ENCODE measurements around the gene CD8B. TPM values are rescaled to one million over a fixed set of nuclear protein-coding genes. Genes with fewer than 3 reads are reported as not detected.

The CD8B gene
- total and polyA plus RNA-seq, 2 experiments from 2014 or later, result 0.31 to 0.63 TPM

DNA sequence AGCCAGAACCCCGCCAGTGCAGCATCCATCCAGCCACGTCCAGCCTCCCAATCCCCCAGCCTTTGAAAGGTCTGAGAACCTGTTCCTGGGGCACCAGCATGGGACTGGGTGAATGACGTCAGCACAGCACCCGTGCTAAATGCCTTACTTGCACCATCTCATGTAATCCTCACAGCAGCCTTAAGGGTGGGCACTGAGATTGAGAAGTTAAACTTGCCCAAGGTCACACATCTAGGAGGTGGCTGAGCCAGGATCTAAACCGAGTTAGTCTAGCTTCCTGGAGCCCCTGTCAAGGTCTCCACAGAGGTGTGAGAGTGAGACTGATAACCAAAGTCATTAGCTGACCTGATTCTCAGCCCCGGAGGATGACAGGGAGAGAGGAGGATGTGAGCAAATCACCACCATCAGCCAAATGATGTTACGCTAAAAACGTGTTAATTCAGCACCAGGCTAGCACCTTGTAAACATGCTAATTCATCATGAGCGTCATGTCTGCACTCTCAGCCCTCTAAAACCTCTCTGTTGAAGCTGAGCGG lies 75.6 kb downstream of the CD8B start:
- Histone ChIP-seq H3K4me3 (no peak overlapping the region), H2AFZ (no peak overlapping the region), H3K27me3 (ENCODE audit: insufficient read depth) (peaks cover 44% of the 10 kb centered on the region), H3K9me2 (ENCODE audit: insufficient read depth) (no peaks in the 10 kb centered on the region), H4K20me1 (replicated peaks; ENCODE audit: insufficient read depth) (no peaks in the 10 kb centered on the region), H3K79me2 (replicated peaks; ENCODE audit: insufficient read depth) (no peaks in the 10 kb centered on the region), H3K27ac (ENCODE audit: low read depth) (no peak overlapping the region), H3K4me1 (ENCODE audit: insufficient read depth) (no peaks in the 10 kb centered on the region), H3K4me2 (no peak overlapping the region), H3K36me3 (ENCODE audit: insufficient read depth) (no peaks in the 10 kb centered on the region), H3F3A (replicated peaks; ENCODE audit: low read depth) (no peaks in the 10 kb centered on the region)
- peaks cover 11% of the 10 kb centered on the region; the same call in 2 of the 3 replicates for H3K9me3 Mint-ChIP-seq
- H3K4me1 Mint-ChIP-seq, result peaks cover 11% of the 10 kb centered on the region
- TF ChIP-seq ZNF331 (CRISPR knock-in tag; IDR thresholded peaks at IDR 0.05; ENCODE audit: low read depth) (no peak), EZH2phosphoT487 (IDR thresholded peaks at IDR 0.05; ENCODE audit: unreplicated experiment) (no peak), POLR2AphosphoS5 (IDR thresholded peaks at IDR 0.05; ENCODE audit: low read depth) (no peak), ZNF462 (CRISPR knock-in tag; IDR thresholded peaks at IDR 0.05) (no peak), NANOG (IDR thresholded peaks at IDR 0.05; ENCODE audit: borderline replicate concordance) (no peak), JUNB (IDR thresholded peaks at IDR 0.05; ENCODE audit: unreplicated experiment) (no peak), CREB1 (CRISPR knock-in tag; IDR thresholded peaks at IDR 0.05; ENCODE audit: low read depth) (no peak)
- H3K27me3 Mint-ChIP-seq (ENCODE audit: insufficient read depth, low read depth, poor library complexity), result peaks cover 40% of the 10 kb centered on the region
- no peak for DNase-seq (ENCODE audit: low spot score)
- H3K36me3 Mint-ChIP-seq (ENCODE audit: low read depth), result peaks cover 5% of the 10 kb centered on the region; the same call in 1 of the 3 replicates
- no peak for ATAC-seq
- H3K4me3 Mint-ChIP-seq, result no peak overlapping the region
- no peak overlapping the region for H3K27ac Mint-ChIP-seq

Data from GM23338 (cell line).